MG63 (cell line): ENCODE measurements around the gene MALSU1. TPM values are rescaled to one million over a fixed set of nuclear protein-coding genes. Genes with fewer than 3 reads are reported as not detected.

Experiments
- DNase-seq: peaks from one replicate; pipeline ENCODE4 v3.0.0-alpha.2; 2020
- H3K27me3 ChIP-seq: fragments of 250-450 bp; sonication (Bioruptor Pico); 2 replicates; pipeline ENCODE4 v1.5.1; 2020; ENCODE audit warnings: mild to moderate bottlenecking, moderate library complexity
- H3K36me3 ChIP-seq: fragments of 250-450 bp; sonication (Bioruptor Pico); 2 replicates; pipeline ENCODE4 v1.5.1; 2020; ENCODE audit warnings: mild to moderate bottlenecking, moderate library complexity
- H3K4me3 ChIP-seq: fragments of 250-450 bp; sonication (Bioruptor Pico); 2 replicates; pipeline ENCODE4 v1.5.1; 2020; ENCODE audit warnings: mild to moderate bottlenecking, moderate library complexity
- H3K9me3 ChIP-seq: fragments of 250-450 bp; sonication (Bioruptor Pico); 2 replicates; pipeline ENCODE4 v1.5.1; 2020; ENCODE audit warnings: mild to moderate bottlenecking, moderate library complexity
- total RNA-seq: library from RNA; depleted of rRNA; stranded (reverse); fragments of >200 nt; shearing (Covaris generic); gene quantifications from 2 replicates; pipeline ENCODE4 v1.2.3, GENCODE V29; 2014; ENCODE audit warnings: low replicate concordance; rRNA removed

Gene MALSU1
- total RNA-seq, 1 experiment from 2014 or later = 70.8 TPM

DNA sequence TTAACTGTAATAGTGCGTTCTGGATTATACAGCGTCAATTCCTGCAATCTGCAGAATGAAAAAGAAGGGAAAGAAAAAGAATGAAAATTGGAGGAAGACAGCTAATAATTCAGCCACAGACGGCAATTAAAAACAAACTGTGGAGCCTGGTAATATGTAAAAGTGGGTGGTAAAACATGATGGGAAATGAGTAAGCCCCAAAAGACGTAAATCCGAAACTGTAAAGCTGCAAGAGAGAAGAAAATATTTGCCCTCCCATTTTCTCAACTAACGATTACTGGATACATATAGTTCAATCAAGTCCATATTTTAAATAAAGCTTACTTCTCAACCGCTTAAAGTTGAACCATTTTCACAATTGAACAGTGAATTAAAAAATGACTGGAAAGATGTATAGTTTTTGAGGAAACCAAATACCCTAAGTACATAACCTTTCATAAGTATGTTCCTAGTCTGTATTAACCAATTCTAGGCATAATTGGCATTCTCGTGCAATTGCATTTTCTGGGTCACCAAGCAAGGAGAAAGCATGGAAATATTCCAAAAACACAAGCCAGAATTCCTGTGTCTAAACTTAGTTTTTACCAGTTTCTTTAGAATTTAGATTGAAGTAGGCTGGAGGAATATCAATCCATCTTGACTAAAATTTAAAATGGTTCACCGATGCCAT is 44.8 kb downstream of the MALSU1 start:
- H3K36me3 ChIP-seq = peaks cover 84% of the 10 kb centered on the region
- no peaks in the 10 kb centered on the region for H3K27me3 ChIP-seq
- no peaks in the 10 kb centered on the region for H3K9me3 ChIP-seq
- no peak overlapping the region for H3K4me3 ChIP-seq
- no peak for DNase-seq

DNA sequence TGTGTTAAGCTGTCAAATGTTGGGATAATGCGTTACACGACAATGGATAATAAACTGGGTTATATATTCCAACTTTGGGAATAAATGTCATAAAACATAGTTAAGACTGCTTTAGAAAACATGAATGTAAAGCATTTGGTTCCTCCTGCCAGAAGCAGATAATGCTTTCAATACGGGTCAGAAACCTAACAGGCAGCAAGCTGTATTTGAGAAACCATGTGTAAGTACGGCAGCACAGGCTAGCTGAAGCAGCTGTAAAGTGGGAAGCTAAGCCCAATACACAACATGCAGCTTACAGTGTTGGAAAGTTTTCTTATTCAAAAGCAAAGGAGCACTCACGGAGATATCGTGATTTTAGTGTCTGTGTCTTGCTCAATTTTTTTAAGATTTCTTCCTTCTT is 46.5 kb downstream of the MALSU1 start:
- peaks cover 76% of the 10 kb centered on the region for H3K36me3 ChIP-seq
- H3K4me3 ChIP-seq = no peak overlapping the region
- DNase-seq = no peak
- H3K9me3 ChIP-seq = no peaks in the 10 kb centered on the region
- no peaks in the 10 kb centered on the region for H3K27me3 ChIP-seq

GRCh38 chr7:23346316-23346715 is 47.2 kb downstream of the MALSU1 start:
- H3K27me3 ChIP-seq = no peaks in the 10 kb centered on the region
- peaks cover 77% of the 10 kb centered on the region for H3K36me3 ChIP-seq
- no peaks in the 10 kb centered on the region for H3K9me3 ChIP-seq
- H3K4me3 ChIP-seq = no peak overlapping the region
- DNase-seq = no peak

- H3K9me3 ChIP-seq = no peaks in the 10 kb centered on the region
- H3K4me3 ChIP-seq = peak overlapping the region; percentile 22
- no peaks in the 10 kb centered on the region for H3K27me3 ChIP-seq
- DNase-seq = peak; percentile 31
- peaks cover 74% of the 10 kb centered on the region for H3K36me3 ChIP-seq
These were observed 48.0 kb downstream of the MALSU1 start for GRCh38 chr7:23347033-23347681.

GRCh38 chr7:23347682-23348180 is 48.6 kb downstream of the MALSU1 start:
- peak overlapping the region; percentile 22 for H3K4me3 ChIP-seq
- peak; percentile 59 for DNase-seq
- H3K27me3 ChIP-seq = no peaks in the 10 kb centered on the region
- peaks cover 68% of the 10 kb centered on the region for H3K36me3 ChIP-seq
- H3K9me3 ChIP-seq = no peaks in the 10 kb centered on the region

DNA sequence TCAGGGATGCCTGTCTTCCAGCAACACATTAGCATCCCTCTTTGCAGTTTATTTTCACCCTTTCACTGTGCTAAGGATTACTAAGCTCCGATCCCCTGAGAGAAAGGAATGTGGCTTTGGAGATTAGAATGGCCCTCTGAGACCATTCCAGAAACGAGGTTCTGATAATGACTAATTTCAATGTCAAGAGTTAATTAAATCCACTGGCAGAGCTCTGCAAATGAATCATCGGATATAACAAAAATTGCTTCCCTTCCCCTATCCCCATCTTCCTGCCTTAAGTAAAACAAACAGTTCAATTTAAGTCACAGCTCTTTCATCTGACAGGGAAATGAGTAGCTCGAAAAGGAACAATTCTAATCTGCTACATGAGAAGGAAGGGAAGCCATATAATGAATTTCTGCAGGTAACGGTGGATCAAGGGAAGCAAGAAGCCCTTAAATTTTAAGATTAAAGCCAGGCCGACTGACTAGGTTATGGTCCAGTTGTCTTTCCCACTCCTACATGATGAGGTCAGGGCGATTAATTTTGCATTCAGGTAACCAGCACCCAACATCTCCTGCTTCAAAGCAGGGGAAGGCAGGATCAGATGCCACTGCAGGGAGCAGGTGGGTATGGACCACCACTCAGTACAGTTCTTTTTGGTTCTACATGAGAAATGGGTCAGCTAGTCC is 50.5 kb downstream of the MALSU1 start:
- Histone ChIP-seq H3K36me3 (peaks cover 52% of the 10 kb centered on the region), H3K9me3 (no peaks in the 10 kb centered on the region), H3K4me3 (no peak overlapping the region), H3K27me3 (no peaks in the 10 kb centered on the region)
- DNase-seq = peak; percentile 30

DNA sequence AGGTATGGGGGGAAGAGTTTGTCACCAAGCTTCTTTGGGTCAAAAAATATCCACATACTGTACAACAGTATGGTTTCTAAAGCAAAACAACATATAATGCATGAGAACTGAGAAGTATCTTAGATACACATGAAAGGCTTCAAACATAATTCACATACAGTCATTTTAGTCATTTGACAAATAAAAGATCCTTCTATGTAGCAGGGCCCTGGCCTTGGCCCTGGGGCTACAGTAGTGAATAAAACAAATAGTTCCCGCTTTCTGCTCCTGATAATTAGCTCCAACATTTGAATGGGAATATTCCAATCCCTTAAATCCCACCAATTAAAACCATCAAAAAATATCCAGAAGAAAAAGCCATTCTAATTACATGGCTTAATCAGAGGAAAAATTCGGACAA is 51.3 kb downstream of the MALSU1 start:
- Histone ChIP-seq H3K4me3 (no peak overlapping the region), H3K27me3 (no peaks in the 10 kb centered on the region), H3K36me3 (peaks cover 45% of the 10 kb centered on the region), H3K9me3 (no peaks in the 10 kb centered on the region)
- no peak for DNase-seq

DNA sequence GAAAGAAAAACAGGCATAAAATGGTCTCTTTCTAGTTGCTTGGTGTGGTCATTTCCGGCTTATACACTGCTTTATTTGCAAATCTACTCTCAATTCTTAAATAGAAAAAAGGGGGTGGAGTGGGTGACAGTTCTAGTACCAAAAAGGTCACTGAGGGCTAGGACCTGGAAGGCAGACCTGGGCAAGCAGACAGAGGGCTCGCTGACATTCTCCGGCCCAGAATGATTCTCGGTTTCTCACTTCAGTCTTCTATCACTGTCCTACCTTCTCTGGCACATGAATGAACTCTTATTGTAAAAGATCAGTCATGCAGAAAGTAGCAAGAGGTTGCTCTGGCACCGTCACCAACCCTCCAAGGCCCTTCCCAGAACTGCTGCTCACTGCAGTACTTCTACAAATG is 54.0 kb downstream of the MALSU1 start:
- H3K9me3 ChIP-seq = no peaks in the 10 kb centered on the region
- H3K27me3 ChIP-seq = no peaks in the 10 kb centered on the region
- H3K36me3 ChIP-seq = peaks cover 28% of the 10 kb centered on the region
- DNase-seq = no peak
- no peak overlapping the region for H3K4me3 ChIP-seq

DNA sequence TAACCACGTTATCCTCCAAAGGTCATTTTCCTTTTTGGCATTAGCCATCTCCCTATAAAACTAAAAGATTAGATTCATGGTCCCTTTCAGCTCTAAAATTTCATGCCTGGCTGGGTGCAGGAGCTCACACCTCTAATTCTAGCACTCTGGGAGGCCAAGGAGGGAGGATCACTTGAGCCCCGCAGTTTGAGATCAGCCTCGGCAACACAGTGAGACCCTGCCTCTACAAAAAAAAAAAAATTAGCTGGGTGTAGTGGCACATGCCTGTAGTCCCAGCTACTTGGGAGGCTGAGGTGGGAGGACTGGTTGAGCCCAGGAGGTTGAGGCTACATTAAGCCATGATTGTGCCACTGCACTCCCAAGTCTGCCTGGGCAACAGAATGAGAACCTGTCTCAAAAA is 57.0 kb downstream of the MALSU1 start:
- no peaks in the 10 kb centered on the region for H3K9me3 ChIP-seq

GRCh38 chr7:23356726-23357125 is 57.6 kb downstream of the MALSU1 start:
- Histone ChIP-seq H3K36me3 (peaks cover 29% of the 10 kb centered on the region), H3K9me3 (no peaks in the 10 kb centered on the region), H3K27me3 (no peaks in the 10 kb centered on the region), H3K4me3 (no peak overlapping the region)
- no peak for DNase-seq

More for the DNA sequence above, 57.0 kb downstream of the MALSU1 start:
- Histone ChIP-seq H3K36me3 (peaks cover 25% of the 10 kb centered on the region), H3K27me3 (no peaks in the 10 kb centered on the region), H3K4me3 (no peak overlapping the region)
- DNase-seq = no peak

- Histone ChIP-seq H3K27me3 (no peaks in the 10 kb centered on the region), H3K9me3 (no peaks in the 10 kb centered on the region), H3K4me3 (no peak overlapping the region), H3K36me3 (peaks cover 34% of the 10 kb centered on the region)
- DNase-seq = no peak
These were observed 58.3 kb downstream of the MALSU1 start for GRCh38 chr7:23357190-23358093.

DNA sequence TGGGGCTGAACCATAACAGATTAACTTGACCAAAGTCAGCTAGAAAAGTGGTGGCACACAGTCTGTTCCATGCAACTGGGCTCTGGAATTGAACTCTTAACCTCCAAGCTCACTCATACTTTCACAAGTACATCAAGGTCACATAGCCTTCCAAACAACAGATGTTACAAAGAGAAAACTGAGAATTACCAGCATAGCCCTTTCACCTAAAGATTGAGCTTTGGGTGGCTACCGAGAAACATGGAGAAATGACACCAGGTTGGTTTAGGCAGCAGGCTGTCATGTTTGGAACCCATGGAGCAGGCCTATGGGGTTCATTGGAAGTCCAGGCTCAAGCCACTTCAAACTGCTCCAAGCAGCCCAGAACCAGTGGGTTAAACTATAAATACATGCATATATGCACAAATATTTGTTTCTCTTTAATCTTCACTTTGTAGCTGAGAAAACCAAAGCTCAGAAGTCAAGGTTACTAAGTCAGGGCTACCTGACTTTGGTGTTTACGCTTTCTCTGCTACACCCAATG is 59.1 kb downstream of the MALSU1 start:
- no peak overlapping the region for H3K4me3 ChIP-seq
- no peak for DNase-seq

More for the DNA sequence above, 59.1 kb downstream of the MALSU1 start:
- H3K36me3 ChIP-seq = peaks cover 40% of the 10 kb centered on the region
- H3K9me3 ChIP-seq = no peaks in the 10 kb centered on the region
- no peaks in the 10 kb centered on the region for H3K27me3 ChIP-seq

Other genes with a start within 250 kb of the MALSU1 start
- gene KLHL7, start 193.6 kb upstream of the MALSU1 start, total RNA-seq = 16.2 and 19.7 TPM in 2 replicates
- gene NUP42, start 117.3 kb upstream of the MALSU1 start, total RNA-seq = 19.4 and 29.4 TPM in 2 replicates
- 65.4 and 106 TPM in 2 replicates for gene GPNMB, start 52.6 kb upstream of the MALSU1 start, total RNA-seq
- gene IGF2BP3, start 171.2 kb downstream of the MALSU1 start, total RNA-seq = 51.8 and 80.7 TPM in 2 replicates
- 7.9 and 17.9 TPM in 2 replicates for gene TRA2A, start 232.6 kb downstream of the MALSU1 start, total RNA-seq